Cardiac muscle cell (in vitro differentiated cells and primary cell): ENCODE data around the gene LHFPL5. TPM values are rescaled to one million over a fixed set of nuclear protein-coding genes. Genes with fewer than 3 reads are reported as not detected.

Experiments
- DNase-seq, 2 donors: peaks; one replicate each; pipeline versions ENCODE4 v3.0.0 to v3.0.0-alpha.2; 2010 to 2017; ENCODE audit warnings: low read depth in 1 of 2, low spot score in 1 of 2
- H3K27ac ChIP-seq: fragments of 200-600 bp; sonication (generic); 2 replicates; pipeline ENCODE4 v1.5.1; 2016
- H3K27me3 ChIP-seq: fragments of 200-600 bp; sonication (generic); 2 replicates; pipeline ENCODE4 v1.6.0; 2016; ENCODE audit warnings: control low read depth
- H3K36me3 ChIP-seq: fragments of 200-600 bp; sonication (generic); 2 replicates; pipeline ENCODE4 v1.5.1; 2016; ENCODE audit warnings: control low read depth
- H3K4me1 ChIP-seq: fragments of 200-600 bp; sonication (generic); 2 replicates; pipeline ENCODE4 v1.8.1; 2017; ENCODE audit warnings: low read depth, mild to moderate bottlenecking, mixed run types
- H3K4me3 ChIP-seq: fragments of 200-600 bp; sonication (generic); 2 replicates; pipeline ENCODE4 v1.5.1; 2016; ENCODE audit warnings: mild to moderate bottlenecking
- H3K9me3 ChIP-seq: fragments of 200-600 bp; sonication (generic); 2 replicates; pipeline ENCODE4 v1.5.1; 2017; ENCODE audit warnings: low read depth, mild to moderate bottlenecking, control low read depth
- polyA plus RNA-seq: library from polyadenylated mRNA; unstranded; fragments of >200 nt; fragmentation: Nextera tagmentation; extraction: Ambion mirVana; gene quantifications from 2 replicates; pipeline ENCODE4 v1.2.1, GENCODE V29; 2016
- total RNA-seq: library from RNA; depleted of rRNA; stranded (reverse); fragments of >200 nt; gene quantifications from 2 replicates; pipeline ENCODE4 v1.2.3, GENCODE V29; 2016
- TF ChIP-seq, protein P1 (sequence below): IDR thresholded peaks from 2 replicates; pipeline ENCODE4 v1.5.1; 2012; ENCODE audit warnings: low read depth, mild to moderate bottlenecking, low read length

Gene LHFPL5
- total and polyA plus RNA-seq, 2 experiments from 2014 or later = not detected

DNA sequence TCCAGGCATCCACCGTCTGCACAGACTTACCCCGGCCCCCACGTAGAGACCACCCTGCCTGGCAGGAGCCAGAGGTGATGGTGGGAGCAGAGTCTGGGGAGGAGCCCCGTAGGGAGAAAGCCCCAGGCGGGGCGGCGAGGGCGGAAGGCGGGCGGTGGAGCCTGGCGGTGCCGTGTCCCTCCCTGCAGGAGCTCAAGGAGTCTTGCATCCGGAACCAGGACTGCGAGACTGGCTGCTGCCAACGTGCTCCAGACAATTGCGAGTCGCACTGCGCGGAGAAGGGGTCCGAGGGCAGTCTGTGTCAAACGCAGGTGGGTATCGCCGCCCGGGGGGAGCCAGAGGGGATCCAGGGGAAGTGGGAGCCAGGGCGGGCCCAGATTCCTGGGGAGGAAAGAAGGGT is 18.3 kb upstream of the LHFPL5 start:
- Histone ChIP-seq H3K9me3 (no peaks in the 10 kb centered on the region), H3K36me3 (no peaks in the 10 kb centered on the region), H3K27me3 (peaks cover 20% of the 10 kb centered on the region), H3K4me3 (no peak overlapping the region), H3K27ac (no peak overlapping the region), H3K4me1 (no peaks in the 10 kb centered on the region)
- TF ChIP-seq, protein P1, sequence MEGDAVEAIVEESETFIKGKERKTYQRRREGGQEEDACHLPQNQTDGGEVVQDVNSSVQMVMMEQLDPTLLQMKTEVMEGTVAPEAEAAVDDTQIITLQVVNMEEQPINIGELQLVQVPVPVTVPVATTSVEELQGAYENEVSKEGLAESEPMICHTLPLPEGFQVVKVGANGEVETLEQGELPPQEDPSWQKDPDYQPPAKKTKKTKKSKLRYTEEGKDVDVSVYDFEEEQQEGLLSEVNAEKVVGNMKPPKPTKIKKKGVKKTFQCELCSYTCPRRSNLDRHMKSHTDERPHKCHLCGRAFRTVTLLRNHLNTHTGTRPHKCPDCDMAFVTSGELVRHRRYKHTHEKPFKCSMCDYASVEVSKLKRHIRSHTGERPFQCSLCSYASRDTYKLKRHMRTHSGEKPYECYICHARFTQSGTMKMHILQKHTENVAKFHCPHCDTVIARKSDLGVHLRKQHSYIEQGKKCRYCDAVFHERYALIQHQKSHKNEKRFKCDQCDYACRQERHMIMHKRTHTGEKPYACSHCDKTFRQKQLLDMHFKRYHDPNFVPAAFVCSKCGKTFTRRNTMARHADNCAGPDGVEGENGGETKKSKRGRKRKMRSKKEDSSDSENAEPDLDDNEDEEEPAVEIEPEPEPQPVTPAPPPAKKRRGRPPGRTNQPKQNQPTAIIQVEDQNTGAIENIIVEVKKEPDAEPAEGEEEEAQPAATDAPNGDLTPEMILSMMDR = no peak
- no peak for DNase-seq

DNA sequence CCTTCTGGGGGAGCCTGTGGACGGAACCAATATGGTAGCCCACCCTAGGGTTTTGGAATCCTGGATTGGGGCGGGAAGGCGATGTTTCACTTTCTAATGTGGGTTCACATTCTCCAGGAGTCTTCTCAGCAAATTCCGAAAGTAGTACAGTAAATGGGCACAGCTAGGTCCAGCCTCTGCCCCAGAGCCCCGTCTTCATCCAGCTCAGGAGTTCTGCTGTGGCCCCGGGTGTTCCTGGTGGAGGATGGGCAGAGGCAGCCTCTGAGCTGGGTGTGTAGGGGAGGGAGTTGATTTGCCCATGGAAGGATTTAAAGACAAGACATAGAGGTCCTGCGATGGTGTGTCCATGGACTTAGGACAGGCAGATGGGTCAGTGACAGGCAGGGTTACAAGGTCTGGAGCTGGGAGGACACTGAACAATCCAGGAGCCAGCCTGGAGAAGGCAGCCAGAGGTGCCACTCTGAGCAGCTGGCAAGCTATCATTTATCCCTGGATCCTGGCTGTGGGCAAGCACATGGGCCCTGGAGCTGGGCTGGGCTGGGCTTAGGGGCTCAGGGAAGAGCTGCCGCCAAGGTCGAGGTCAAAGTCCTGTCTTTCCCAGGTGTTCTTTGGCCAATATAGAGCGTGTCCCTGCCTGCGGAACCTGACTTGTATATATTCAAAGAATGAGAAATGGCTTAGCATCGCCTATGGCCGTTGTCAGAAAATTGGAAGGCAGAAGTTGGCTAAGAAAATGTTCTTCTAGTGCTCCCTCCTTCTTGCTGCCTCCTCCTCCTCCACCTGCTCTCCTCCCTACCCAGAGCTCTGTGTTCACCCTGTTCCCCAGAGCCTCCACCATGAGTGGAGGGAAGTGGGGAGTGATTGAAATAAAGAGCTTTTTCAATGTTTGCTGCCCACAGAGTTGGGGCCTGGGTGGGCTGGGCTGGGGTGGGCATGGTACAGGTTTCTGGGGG is 17.6 kb upstream of the LHFPL5 start:
- DNase-seq = no peak
- Histone ChIP-seq H3K27me3 (peaks cover 20% of the 10 kb centered on the region), H3K9me3 (no peaks in the 10 kb centered on the region), H3K27ac (no peak overlapping the region), H3K36me3 (no peaks in the 10 kb centered on the region), H3K4me1 (no peaks in the 10 kb centered on the region), H3K4me3 (no peak overlapping the region)
- TF ChIP-seq, protein P1 = no peak

GRCh38 chr6:35788423-35788982 is 16.6 kb upstream of the LHFPL5 start:
- H3K36me3 ChIP-seq = no peaks in the 10 kb centered on the region
- TF ChIP-seq, protein P1 = no peak
- no peak for DNase-seq
- no peak overlapping the region for H3K27ac ChIP-seq
- no peak overlapping the region for H3K4me3 ChIP-seq
- no peaks in the 10 kb centered on the region for H3K4me1 ChIP-seq
- peaks cover 20% of the 10 kb centered on the region for H3K27me3 ChIP-seq
- no peaks in the 10 kb centered on the region for H3K9me3 ChIP-seq

DNA sequence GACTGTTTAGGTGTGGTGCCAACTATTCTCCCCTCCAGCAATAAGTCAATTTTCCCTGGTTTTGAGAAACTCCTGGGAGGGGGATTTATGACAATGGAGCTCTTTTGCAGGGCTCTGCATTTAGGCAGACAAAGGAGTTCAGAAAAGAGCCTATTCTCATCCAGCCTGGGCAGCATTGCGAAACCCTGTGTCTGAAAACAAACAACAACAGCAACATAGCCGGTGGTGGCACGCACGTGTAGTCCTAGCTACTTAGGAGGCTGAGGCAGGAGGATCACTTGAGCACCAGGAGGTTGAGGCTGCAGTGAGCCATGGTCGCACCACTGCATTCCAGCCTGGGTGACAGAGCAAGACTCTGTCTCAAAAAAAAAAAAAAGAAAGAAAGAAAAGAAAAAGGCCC is 14.5 kb upstream of the LHFPL5 start:
- Histone ChIP-seq H3K4me3 (no peak overlapping the region), H3K27ac (no peak overlapping the region), H3K36me3 (no peaks in the 10 kb centered on the region), H3K27me3 (peaks cover 20% of the 10 kb centered on the region), H3K9me3 (no peaks in the 10 kb centered on the region), H3K4me1 (no peaks in the 10 kb centered on the region)
- DNase-seq = no peak
- TF ChIP-seq, protein P1 = no peak

DNA sequence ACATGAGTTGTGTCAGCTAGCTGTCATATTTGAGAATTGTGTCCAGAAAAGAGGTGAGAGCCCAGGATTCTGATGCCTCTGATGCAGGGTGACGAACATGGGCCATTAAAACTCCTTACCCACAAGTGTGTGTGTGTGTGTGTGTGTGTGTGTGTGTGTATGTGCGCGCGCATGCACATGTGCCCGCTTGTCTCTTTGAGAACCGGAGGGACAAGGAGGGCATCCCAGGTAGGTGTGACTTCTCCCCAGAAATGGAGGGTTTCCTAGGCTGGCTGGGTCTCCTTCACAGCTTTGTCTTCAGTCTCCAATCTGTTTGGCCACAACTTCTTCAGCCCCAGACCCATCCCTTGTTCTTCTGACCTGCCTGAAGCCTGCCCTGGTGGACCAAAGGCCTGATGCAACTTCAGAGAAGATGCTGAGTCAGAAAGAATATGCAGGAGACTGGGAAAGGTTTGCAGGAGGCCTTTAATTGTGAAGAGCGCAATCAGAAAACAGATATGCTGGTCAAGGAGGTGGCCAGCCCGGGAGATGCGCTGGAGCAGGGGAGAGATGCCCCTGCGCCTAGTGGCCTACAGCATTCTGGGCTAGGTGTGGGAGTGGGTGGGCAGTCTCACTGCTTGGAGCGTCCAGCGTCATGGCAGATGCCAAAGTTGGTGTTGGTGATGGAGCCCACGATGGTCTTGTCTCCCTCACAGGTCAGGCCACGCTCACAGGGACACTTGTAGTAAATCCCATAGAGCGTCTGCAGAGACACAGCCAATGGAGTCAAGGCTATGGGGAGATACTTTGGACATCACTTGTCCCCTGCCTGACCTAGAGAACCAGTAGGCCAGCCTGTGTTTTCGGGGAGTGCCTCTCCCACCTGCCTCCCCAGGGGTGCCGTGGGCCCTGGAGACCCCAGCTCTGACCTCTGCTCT is 10.4 kb upstream of the LHFPL5 start:
- no peaks in the 10 kb centered on the region for H3K4me1 ChIP-seq
- DNase-seq = no peak
- no peaks in the 10 kb centered on the region for H3K36me3 ChIP-seq
- no peak overlapping the region for H3K4me3 ChIP-seq
- H3K9me3 ChIP-seq = no peaks in the 10 kb centered on the region
- H3K27ac ChIP-seq = no peak overlapping the region
- TF ChIP-seq, protein P1 = no peak
- no peaks in the 10 kb centered on the region for H3K27me3 ChIP-seq
